Measurements from ENCODE around the gene HOXB3.

HOXB3 gene

GRCh38 chr17:48543107-48543853 lies 46.8 kb downstream of the HOXB3 start:
- H3K4me2 ChIP-seq (ENCODE audit: insufficient read depth, low read length): no peak overlapping the region
- TF ChIP-seq CTCF (IDR thresholded peaks at IDR 0.05; ENCODE audit: borderline replicate concordance, extremely low read depth, low read length, poor library complexity, severe bottlenecking) (no peak), EZH2 (IDR thresholded peaks at IDR 0.05; ENCODE audit: borderline replicate concordance, low read depth, low read length, severe bottlenecking) (no peak)
- H3K27ac ChIP-seq (ENCODE audit: low read length): no peak overlapping the region
- no peaks in the 10 kb centered on the region for H3K36me3 ChIP-seq (ENCODE audit: insufficient read depth, low read length)
- H3K9ac ChIP-seq (ENCODE audit: low read depth, low read length): no peak overlapping the region
- no peaks in the 10 kb centered on the region for H4K20me1 ChIP-seq (ENCODE audit: insufficient read depth, low read length)
- no peaks in the 10 kb centered on the region for H3K79me2 ChIP-seq (ENCODE audit: insufficient read depth, low read length)
- no peak overlapping the region for H2AFZ ChIP-seq (ENCODE audit: low read depth, low read length)
- H3K27me3 ChIP-seq (ENCODE audit: insufficient read depth, low read length, poor library complexity): peaks cover 43% of the 10 kb centered on the region
- H3K4me3 ChIP-seq (ENCODE audit: low read depth in 1 of 2, low read length in 2 of 2): no peak overlapping the region
- ATAC-seq (ENCODE audit: insufficient read depth, low read depth): no peak
- H3K4me1 ChIP-seq (ENCODE audit: insufficient read depth, low read length): no peaks in the 10 kb centered on the region
- H3K9me3 ChIP-seq (ENCODE audit: insufficient read depth, low read length, severe bottlenecking): no peaks in the 10 kb centered on the region
- DNase-seq: no peak

GRCh38 chr17:48542698-48543106 lies 47.3 kb downstream of the HOXB3 start:
- Histone ChIP-seq H3K4me1 (ENCODE audit: insufficient read depth, low read length) (no peaks in the 10 kb centered on the region), H2AFZ (ENCODE audit: low read depth, low read length) (no peak overlapping the region), H3K27ac (ENCODE audit: low read length) (no peak overlapping the region), H3K4me3 (ENCODE audit: low read depth in 1 of 2, low read length in 2 of 2) (no peak overlapping the region), H4K20me1 (ENCODE audit: insufficient read depth, low read length) (no peaks in the 10 kb centered on the region), H3K9me3 (ENCODE audit: insufficient read depth, low read length, severe bottlenecking) (no peaks in the 10 kb centered on the region), H3K27me3 (ENCODE audit: insufficient read depth, low read length, poor library complexity) (peaks cover 40% of the 10 kb centered on the region), H3K4me2 (ENCODE audit: insufficient read depth, low read length) (no peak overlapping the region), H3K9ac (ENCODE audit: low read depth, low read length) (no peak overlapping the region), H3K36me3 (ENCODE audit: insufficient read depth, low read length) (no peaks in the 10 kb centered on the region), H3K79me2 (ENCODE audit: insufficient read depth, low read length) (no peaks in the 10 kb centered on the region)
- TF ChIP-seq EZH2 (IDR thresholded peaks at IDR 0.05; ENCODE audit: borderline replicate concordance, low read depth, low read length, severe bottlenecking): no peak
- no peak for TF ChIP-seq CTCF (IDR thresholded peaks at IDR 0.05; ENCODE audit: borderline replicate concordance, extremely low read depth, low read length, poor library complexity, severe bottlenecking)
- ATAC-seq (ENCODE audit: insufficient read depth, low read depth) (no peak), DNase-seq (no peak)

- ATAC-seq (ENCODE audit: insufficient read depth, low read depth) (no peak), DNase-seq (no peak)
- Histone ChIP-seq H3K4me3 (ENCODE audit: low read depth in 1 of 2, low read length in 2 of 2) (no peak overlapping the region), H3K4me1 (ENCODE audit: insufficient read depth, low read length) (no peaks in the 10 kb centered on the region), H3K79me2 (ENCODE audit: insufficient read depth, low read length) (no peaks in the 10 kb centered on the region), H3K9ac (ENCODE audit: low read depth, low read length) (no peak overlapping the region), H3K4me2 (ENCODE audit: insufficient read depth, low read length) (no peak overlapping the region), H4K20me1 (ENCODE audit: insufficient read depth, low read length) (no peaks in the 10 kb centered on the region), H3K9me3 (ENCODE audit: insufficient read depth, low read length, severe bottlenecking) (no peaks in the 10 kb centered on the region), H3K27ac (ENCODE audit: low read length) (no peak overlapping the region), H3K27me3 (ENCODE audit: insufficient read depth, low read length, poor library complexity) (peaks cover 34% of the 10 kb centered on the region), H2AFZ (ENCODE audit: low read depth, low read length) (no peak overlapping the region), H3K36me3 (ENCODE audit: insufficient read depth, low read length) (no peaks in the 10 kb centered on the region)
- TF ChIP-seq EZH2 (IDR thresholded peaks at IDR 0.05; ENCODE audit: borderline replicate concordance, low read depth, low read length, severe bottlenecking): no peak
- no peak for TF ChIP-seq CTCF (IDR thresholded peaks at IDR 0.05; ENCODE audit: borderline replicate concordance, extremely low read depth, low read length, poor library complexity, severe bottlenecking)
Observed at GRCh38 chr17:48542114-48542656, 47.9 kb downstream of the HOXB3 start.

All from DND-41 (cell line).